Left kidney (tissue), 2 donors: ENCODE data around the gene VAV3. TPM values are rescaled to one million over a fixed set of nuclear protein-coding genes. Genes with fewer than 3 reads are reported as not detected.
"Not testable (repeated sequence)": the region's sequence is repeated elsewhere in the genome, so short reads cannot be mapped to it uniquely, and the experiment has no call there.

Experiments used
- DNase-seq: peaks from one replicate; pipeline ENCODE4 v3.0.0-alpha.2; 2013
- polyA plus RNA-seq: library from polyadenylated mRNA; unstranded; fragments of 120-200 nt; gene quantifications from one replicate; pipeline ENCODE4 v1.2.1, GENCODE V29; 2013; ENCODE audit not compliant: insufficient read length

The VAV3 gene
- polyA plus RNA-seq, 1 donor: 136 TPM

- no peak for DNase-seq
Observed at GRCh38 chr1:107681001-107681479, 283.9 kb downstream of the VAV3 start.

GRCh38 chr1:107680579-107680985 is 284.4 kb downstream of the VAV3 start:
- DNase-seq: no peak

GRCh38 chr1:107679411-107679953 is 285.5 kb downstream of the VAV3 start:
- no peak for DNase-seq

GRCh38 chr1:107678993-107679392 is 286.0 kb downstream of the VAV3 start:
- no peak for DNase-seq

GRCh38 chr1:107677697-107678096 is 287.3 kb downstream of the VAV3 start:
- DNase-seq: no peak

- DNase-seq: no peak
Observed at GRCh38 chr1:107674486-107674885, 290.5 kb downstream of the VAV3 start.

- DNase-seq: no peak
Observed at GRCh38 chr1:107673006-107673405, 292.0 kb downstream of the VAV3 start.

- no peak for DNase-seq
Observed at GRCh38 chr1:107670397-107671040, 294.5 kb downstream of the VAV3 start.

GRCh38 chr1:107669996-107670395 is 295.0 kb downstream of the VAV3 start:
- DNase-seq: no peak

GRCh38 chr1:107668762-107669161 is 296.2 kb downstream of the VAV3 start:
- DNase-seq: no peak

- DNase-seq: no peak
Observed at GRCh38 chr1:107666493-107666892, 298.5 kb downstream of the VAV3 start.

- no peak for DNase-seq
Observed at GRCh38 chr1:107664982-107665925, 299.7 kb downstream of the VAV3 start.

GRCh38 chr1:107662971-107663370 is 302.0 kb downstream of the VAV3 start:
- no peak for DNase-seq

- no peak for DNase-seq
Observed at GRCh38 chr1:107661158-107661557, 303.8 kb downstream of the VAV3 start.

GRCh38 chr1:107659961-107660360 is 305.0 kb downstream of the VAV3 start:
- no peak for DNase-seq

GRCh38 chr1:107657356-107657755 is 307.6 kb downstream of the VAV3 start:
- DNase-seq: no peak

- no peak for DNase-seq
Observed at GRCh38 chr1:107653765-107654164, 311.2 kb downstream of the VAV3 start.

GRCh38 chr1:107653005-107653404 is 312.0 kb downstream of the VAV3 start:
- DNase-seq: no peak

GRCh38 chr1:107650825-107651224 is 314.2 kb downstream of the VAV3 start:
- not testable (repeated sequence) for DNase-seq

- no peak for DNase-seq
Observed at GRCh38 chr1:107649023-107649422, 316.0 kb downstream of the VAV3 start.

- no peak for DNase-seq
Observed at GRCh38 chr1:107648071-107648470, 316.9 kb downstream of the VAV3 start.

GRCh38 chr1:107647012-107647411 is 318.0 kb downstream of the VAV3 start:
- DNase-seq: no peak

- no peak for DNase-seq
Observed at GRCh38 chr1:107643766-107644165, 321.2 kb downstream of the VAV3 start.
